ENCODE data around the gene MORC1. TPM values are rescaled to one million over a fixed set of nuclear protein-coding genes. Genes with fewer than 3 reads are reported as not detected.

The MORC1 gene
- total RNA-seq, 1 donor from 2014 or later = not detected

- H3K9ac ChIP-seq (ENCODE audit: low read depth in 1 of 3, low read length in 3 of 3) = no peak overlapping the region
- H3K4me3 ChIP-seq (ENCODE audit: low read length in 3 of 3) = no peak overlapping the region
- H3K27ac ChIP-seq (ENCODE audit: low read depth, low read length) = no peak overlapping the region
- H3K4me1 ChIP-seq (ENCODE audit: control insufficient read depth in 3 of 3, insufficient read depth in 3 of 3, low read length in 3 of 3) = no peaks in the 10 kb centered on the region
- H3K27me3 ChIP-seq (ENCODE audit: control insufficient read depth in 3 of 3, insufficient read depth in 3 of 3, low read length in 3 of 3) = no peaks in the 10 kb centered on the region
- H3K36me3 ChIP-seq (ENCODE audit: control insufficient read depth in 3 of 3, insufficient read depth in 3 of 3, low read length in 3 of 3) = no peaks in the 10 kb centered on the region
- no peaks in the 10 kb centered on the region for H3K9me3 ChIP-seq (ENCODE audit: control insufficient read depth in 3 of 3, low read length in 3 of 3)
These were observed 99.1 kb downstream of the MORC1 start for GRCh38 chr3:109018828-109019227.

GRCh38 chr3:109005443-109005842 lies 112.5 kb downstream of the MORC1 start:
- H3K36me3 ChIP-seq (ENCODE audit: control insufficient read depth in 3 of 3, insufficient read depth in 3 of 3, low read length in 3 of 3) = no peaks in the 10 kb centered on the region
- no peak overlapping the region for H3K4me3 ChIP-seq (ENCODE audit: low read length in 3 of 3)
- no peak overlapping the region for H3K27ac ChIP-seq (ENCODE audit: low read depth, low read length)
- H3K9ac ChIP-seq (ENCODE audit: low read depth in 1 of 3, low read length in 3 of 3) = no peak overlapping the region
- H3K27me3 ChIP-seq (ENCODE audit: control insufficient read depth in 3 of 3, insufficient read depth in 3 of 3, low read length in 3 of 3) = peaks cover 0 to 3% (median 0%) of the 10 kb centered on the region in 3 donors
- H3K9me3 ChIP-seq (ENCODE audit: control insufficient read depth in 3 of 3, low read length in 3 of 3) = no peaks in the 10 kb centered on the region
- H3K4me1 ChIP-seq (ENCODE audit: control insufficient read depth in 3 of 3, insufficient read depth in 3 of 3, low read length in 3 of 3) = no peaks in the 10 kb centered on the region

- H3K9ac ChIP-seq (ENCODE audit: low read depth in 1 of 3, low read length in 3 of 3) = no peak overlapping the region
- H3K9me3 ChIP-seq (ENCODE audit: control insufficient read depth in 3 of 3, low read length in 3 of 3) = no peaks in the 10 kb centered on the region
- no peak overlapping the region for H3K27ac ChIP-seq (ENCODE audit: low read depth, low read length)
- H3K27me3 ChIP-seq (ENCODE audit: control insufficient read depth in 3 of 3, insufficient read depth in 3 of 3, low read length in 3 of 3) = peaks cover 0 to 3% (median 0%) of the 10 kb centered on the region in 3 donors
- H3K4me3 ChIP-seq (ENCODE audit: low read length in 3 of 3) = no peak overlapping the region
- no peaks in the 10 kb centered on the region for H3K4me1 ChIP-seq (ENCODE audit: control insufficient read depth in 3 of 3, insufficient read depth in 3 of 3, low read length in 3 of 3)
- no peaks in the 10 kb centered on the region for H3K36me3 ChIP-seq (ENCODE audit: control insufficient read depth in 3 of 3, insufficient read depth in 3 of 3, low read length in 3 of 3)
These were observed 119.5 kb downstream of the MORC1 start for GRCh38 chr3:108998436-108998835.

GRCh38 chr3:108985844-108986243 lies 132.1 kb downstream of the MORC1 start:
- peaks cover 0 to 3% (median 0%) of the 10 kb centered on the region in 3 donors for H3K27me3 ChIP-seq (ENCODE audit: control insufficient read depth in 3 of 3, insufficient read depth in 3 of 3, low read length in 3 of 3)
- no peaks in the 10 kb centered on the region for H3K36me3 ChIP-seq (ENCODE audit: control insufficient read depth in 3 of 3, insufficient read depth in 3 of 3, low read length in 3 of 3)
- H3K9me3 ChIP-seq (ENCODE audit: control insufficient read depth in 3 of 3, low read length in 3 of 3) = no peaks in the 10 kb centered on the region
- no peak overlapping the region for H3K27ac ChIP-seq (ENCODE audit: low read depth, low read length)
- H3K4me3 ChIP-seq (ENCODE audit: low read length in 3 of 3) = no peak overlapping the region
- H3K9ac ChIP-seq (ENCODE audit: low read depth in 1 of 3, low read length in 3 of 3) = no peak overlapping the region
- H3K4me1 ChIP-seq (ENCODE audit: control insufficient read depth in 3 of 3, insufficient read depth in 3 of 3, low read length in 3 of 3) = no peaks in the 10 kb centered on the region

GRCh38 chr3:108983051-108983450 lies 134.9 kb downstream of the MORC1 start:
- peaks cover 0 to 3% (median 0%) of the 10 kb centered on the region in 3 donors for H3K27me3 ChIP-seq (ENCODE audit: control insufficient read depth in 3 of 3, insufficient read depth in 3 of 3, low read length in 3 of 3)
- H3K9me3 ChIP-seq (ENCODE audit: control insufficient read depth in 3 of 3, low read length in 3 of 3) = no peaks in the 10 kb centered on the region
- H3K27ac ChIP-seq (ENCODE audit: low read depth, low read length) = no peak overlapping the region
- no peaks in the 10 kb centered on the region for H3K36me3 ChIP-seq (ENCODE audit: control insufficient read depth in 3 of 3, insufficient read depth in 3 of 3, low read length in 3 of 3)
- H3K9ac ChIP-seq (ENCODE audit: low read depth in 1 of 3, low read length in 3 of 3) = no peak overlapping the region
- no peaks in the 10 kb centered on the region for H3K4me1 ChIP-seq (ENCODE audit: control insufficient read depth in 3 of 3, insufficient read depth in 3 of 3, low read length in 3 of 3)
- H3K4me3 ChIP-seq (ENCODE audit: low read length in 3 of 3) = no peak overlapping the region

GRCh38 chr3:108976058-108976457 lies 141.9 kb downstream of the MORC1 start:
- H3K4me3 ChIP-seq (ENCODE audit: low read length in 3 of 3) = no peak overlapping the region
- H3K27me3 ChIP-seq (ENCODE audit: control insufficient read depth in 3 of 3, insufficient read depth in 3 of 3, low read length in 3 of 3) = no peaks in the 10 kb centered on the region
- H3K27ac ChIP-seq (ENCODE audit: low read depth, low read length) = no peak overlapping the region
- H3K9me3 ChIP-seq (ENCODE audit: control insufficient read depth in 3 of 3, low read length in 3 of 3) = no peaks in the 10 kb centered on the region
- no peaks in the 10 kb centered on the region for H3K4me1 ChIP-seq (ENCODE audit: control insufficient read depth in 3 of 3, insufficient read depth in 3 of 3, low read length in 3 of 3)
- H3K9ac ChIP-seq (ENCODE audit: low read depth in 1 of 3, low read length in 3 of 3) = no peak overlapping the region
- H3K36me3 ChIP-seq (ENCODE audit: control insufficient read depth in 3 of 3, insufficient read depth in 3 of 3, low read length in 3 of 3) = no peaks in the 10 kb centered on the region

- H3K4me3 ChIP-seq (ENCODE audit: low read length in 3 of 3) = no peak overlapping the region
- no peak overlapping the region for H3K9ac ChIP-seq (ENCODE audit: low read depth in 1 of 3, low read length in 3 of 3)
- no peaks in the 10 kb centered on the region for H3K36me3 ChIP-seq (ENCODE audit: control insufficient read depth in 3 of 3, insufficient read depth in 3 of 3, low read length in 3 of 3)
- H3K4me1 ChIP-seq (ENCODE audit: control insufficient read depth in 3 of 3, insufficient read depth in 3 of 3, low read length in 3 of 3) = no peaks in the 10 kb centered on the region
- no peaks in the 10 kb centered on the region for H3K27me3 ChIP-seq (ENCODE audit: control insufficient read depth in 3 of 3, insufficient read depth in 3 of 3, low read length in 3 of 3)
- H3K27ac ChIP-seq (ENCODE audit: low read depth, low read length) = no peak overlapping the region
- H3K9me3 ChIP-seq (ENCODE audit: control insufficient read depth in 3 of 3, low read length in 3 of 3) = no peaks in the 10 kb centered on the region
These were observed 144.9 kb downstream of the MORC1 start for GRCh38 chr3:108973019-108973418.

- Histone ChIP-seq H3K4me1 (ENCODE audit: control insufficient read depth in 3 of 3, insufficient read depth in 3 of 3, low read length in 3 of 3) (no peaks in the 10 kb centered on the region), H3K27me3 (ENCODE audit: control insufficient read depth in 3 of 3, insufficient read depth in 3 of 3, low read length in 3 of 3) (no peaks in the 10 kb centered on the region), H3K4me3 (ENCODE audit: low read length in 3 of 3) (no peak overlapping the region), H3K9me3 (ENCODE audit: control insufficient read depth in 3 of 3, low read length in 3 of 3) (no peaks in the 10 kb centered on the region), H3K36me3 (ENCODE audit: control insufficient read depth in 3 of 3, insufficient read depth in 3 of 3, low read length in 3 of 3) (no peaks in the 10 kb centered on the region), H3K27ac (ENCODE audit: low read depth, low read length) (no peak overlapping the region), H3K9ac (ENCODE audit: low read depth in 1 of 3, low read length in 3 of 3) (no peak overlapping the region)
These were observed 145.5 kb downstream of the MORC1 start for GRCh38 chr3:108972482-108972881.

- Histone ChIP-seq H3K27me3 (ENCODE audit: control insufficient read depth in 3 of 3, insufficient read depth in 3 of 3, low read length in 3 of 3) (no peaks in the 10 kb centered on the region), H3K27ac (ENCODE audit: low read depth, low read length) (no peak overlapping the region), H3K9me3 (ENCODE audit: control insufficient read depth in 3 of 3, low read length in 3 of 3) (no peaks in the 10 kb centered on the region), H3K4me1 (ENCODE audit: control insufficient read depth in 3 of 3, insufficient read depth in 3 of 3, low read length in 3 of 3) (no peaks in the 10 kb centered on the region), H3K9ac (ENCODE audit: low read depth in 1 of 3, low read length in 3 of 3) (no peak overlapping the region), H3K4me3 (ENCODE audit: low read length in 3 of 3) (no peak overlapping the region), H3K36me3 (ENCODE audit: control insufficient read depth in 3 of 3, insufficient read depth in 3 of 3, low read length in 3 of 3) (no peaks in the 10 kb centered on the region)
These were observed 147.4 kb downstream of the MORC1 start for GRCh38 chr3:108970561-108970960.

- H3K4me1 ChIP-seq (ENCODE audit: control insufficient read depth in 3 of 3, insufficient read depth in 3 of 3, low read length in 3 of 3) = no peaks in the 10 kb centered on the region
- no peak overlapping the region for H3K9ac ChIP-seq (ENCODE audit: low read depth in 1 of 3, low read length in 3 of 3)
- H3K27me3 ChIP-seq (ENCODE audit: control insufficient read depth in 3 of 3, insufficient read depth in 3 of 3, low read length in 3 of 3) = no peaks in the 10 kb centered on the region
- H3K9me3 ChIP-seq (ENCODE audit: control insufficient read depth in 3 of 3, low read length in 3 of 3) = no peaks in the 10 kb centered on the region
- no peak overlapping the region for H3K27ac ChIP-seq (ENCODE audit: low read depth, low read length)
- no peak overlapping the region for H3K4me3 ChIP-seq (ENCODE audit: low read length in 3 of 3)
- no peaks in the 10 kb centered on the region for H3K36me3 ChIP-seq (ENCODE audit: control insufficient read depth in 3 of 3, insufficient read depth in 3 of 3, low read length in 3 of 3)
These were observed 151.2 kb downstream of the MORC1 start for GRCh38 chr3:108966773-108967172.

- Histone ChIP-seq H3K4me1 (ENCODE audit: control insufficient read depth in 3 of 3, insufficient read depth in 3 of 3, low read length in 3 of 3) (no peaks in the 10 kb centered on the region), H3K9ac (ENCODE audit: low read depth in 1 of 3, low read length in 3 of 3) (no peak overlapping the region), H3K27me3 (ENCODE audit: control insufficient read depth in 3 of 3, insufficient read depth in 3 of 3, low read length in 3 of 3) (peaks cover 0 to 2% (median 0%) of the 10 kb centered on the region in 3 donors), H3K4me3 (ENCODE audit: low read length in 3 of 3) (no peak overlapping the region), H3K36me3 (ENCODE audit: control insufficient read depth in 3 of 3, insufficient read depth in 3 of 3, low read length in 3 of 3) (no peaks in the 10 kb centered on the region), H3K27ac (ENCODE audit: low read depth, low read length) (no peak overlapping the region), H3K9me3 (ENCODE audit: control insufficient read depth in 3 of 3, low read length in 3 of 3) (no peaks in the 10 kb centered on the region)
These were observed 158.9 kb downstream of the MORC1 start for GRCh38 chr3:108959017-108959416.

Measured in skeletal muscle tissue (tissue), 4 donors.